ENCODE results near the gene ADAMTSL3.

DNA sequence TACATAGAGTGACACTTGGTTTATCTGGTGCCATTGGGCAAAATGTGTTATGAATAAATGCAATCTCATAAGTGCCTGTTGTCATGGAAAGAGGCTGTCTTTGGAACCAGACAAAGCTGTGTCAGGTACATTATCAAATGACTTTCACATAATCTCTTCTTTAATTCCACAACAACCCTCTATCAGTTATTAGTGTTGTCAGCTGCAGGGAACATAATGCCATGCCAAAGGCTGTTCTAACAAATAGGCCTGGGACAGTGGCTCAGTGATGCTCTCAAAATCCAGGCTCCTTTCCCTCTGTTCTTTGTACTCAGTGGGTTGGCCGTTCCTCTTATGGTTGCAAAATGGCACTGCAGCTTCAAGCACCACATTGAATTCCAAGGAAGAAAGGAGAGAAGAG is 91.8 kb downstream of the ADAMTSL3 start:
- TF ChIP-seq CTCF (IDR thresholded peaks at IDR 0.05) (no peak), EP300 (IDR thresholded peaks at IDR 0.05; ENCODE audit: low read depth) (no peak), POLR2A (IDR thresholded peaks at IDR 0.05) (no peak), POLR2AphosphoS5 (IDR thresholded peaks at IDR 0.05) (no peak)

Measured in transverse colon (tissue), 4 donors.